Brain microvascular endothelial cell (primary cell): ENCODE measurements around the gene INTS6L.

ENCODE experiments used
- DNase-seq: peaks from one replicate; pipeline ENCODE4 v3.0.0-alpha.2; 2020
- H3K27ac ChIP-seq: fragments of 250-450 bp; sonication (Bioruptor Pico); 2 replicates; pipeline ENCODE4 v1.5.1; 2020; ENCODE audit warnings: mild to moderate bottlenecking, moderate library complexity
- H3K27me3 ChIP-seq: fragments of 250-450 bp; sonication (Bioruptor Pico); replicated peaks from 2 replicates; pipeline ENCODE4 v1.5.1; 2020; ENCODE audit warnings: mild to moderate bottlenecking
- H3K36me3 ChIP-seq: fragments of 250-450 bp; sonication (Bioruptor Pico); replicated peaks from 2 replicates; pipeline ENCODE4 v1.5.1; 2020; ENCODE audit warnings: mild to moderate bottlenecking
- H3K4me3 ChIP-seq: 2 replicates; pipeline ENCODE4 v1.5.1; 2011; ENCODE audit warnings: low read depth, mild to moderate bottlenecking, control low read depth, low read length, moderate library complexity
- CTCF ChIP-seq: IDR thresholded peaks from 2 replicates; pipeline ENCODE4 v1.5.1; 2011; ENCODE audit warnings: low read depth, mild to moderate bottlenecking, moderate library complexity, low read length, control low read depth, inconsistent platforms; ENCODE audit errors: missing control alignments
- in situ Hi-C: cut with HindIII; loops from 2 replicates; pipeline ENCODE4 v1.10.0; 2017; ENCODE audit warnings: low sequenced_read_pairs, low pct_ligation_motif_present

INTS6L gene

GRCh38 chrX:135505351-135505750 lies 15.1 kb upstream of the INTS6L start:
- no peak overlapping the region for H3K27ac ChIP-seq
- in situ Hi-C loops, result no loop called here
- H3K36me3 ChIP-seq, result no peaks in the 10 kb centered on the region
- TF ChIP-seq CTCF, result no peak
- DNase-seq, result no peak
- H3K27me3 ChIP-seq, result no peaks in the 10 kb centered on the region
- H3K4me3 ChIP-seq, result no peak overlapping the region

DNA sequence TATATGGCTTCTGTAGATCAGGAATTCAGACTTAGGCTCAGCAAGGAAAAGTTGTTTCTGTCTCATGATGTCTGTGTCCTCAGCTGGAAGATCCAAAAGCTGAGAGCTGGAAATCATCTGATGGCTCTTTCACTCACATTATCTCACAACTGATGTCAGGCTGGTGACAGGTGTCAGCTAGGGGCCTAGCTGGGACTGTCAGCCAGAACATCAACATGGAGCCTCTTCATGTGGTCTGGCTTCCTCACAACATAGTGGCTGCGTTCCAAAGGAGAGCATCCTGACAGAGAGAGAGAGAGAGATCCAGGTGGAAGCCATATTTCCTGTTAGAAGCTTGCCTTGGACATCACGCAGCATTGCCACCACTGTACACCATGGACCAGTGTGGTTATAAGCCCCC lies 10.6 kb upstream of the INTS6L start:
- Histone ChIP-seq H3K27ac (no peak overlapping the region), H3K27me3 (no peaks in the 10 kb centered on the region), H3K4me3 (no peak overlapping the region), H3K36me3 (no peaks in the 10 kb centered on the region)
- in situ Hi-C loops, result no loop called here
- no peak for DNase-seq
- TF ChIP-seq CTCF, result no peak

GRCh38 chrX:135512508-135513129 lies 7.8 kb upstream of the INTS6L start:
- no peak for DNase-seq
- Histone ChIP-seq H3K36me3 (no peaks in the 10 kb centered on the region), H3K4me3 (no peak overlapping the region), H3K27me3 (no peaks in the 10 kb centered on the region), H3K27ac (no peak overlapping the region)
- in situ Hi-C loops, result no loop called here
- TF ChIP-seq CTCF, result no peak

- H3K4me3 ChIP-seq, result no peak overlapping the region
- no peak for DNase-seq
- no peaks in the 10 kb centered on the region for H3K27me3 ChIP-seq
- in situ Hi-C loops, result no loop called here
- H3K27ac ChIP-seq, result no peak overlapping the region
- TF ChIP-seq CTCF, result no peak
- no peaks in the 10 kb centered on the region for H3K36me3 ChIP-seq
Measured at GRCh38 chrX:135513130-135513515, 7.3 kb upstream of the INTS6L start.

GRCh38 chrX:135516376-135516775 lies 4.1 kb upstream of the INTS6L start:
- Histone ChIP-seq H3K4me3 (no peak overlapping the region), H3K27me3 (no peaks in the 10 kb centered on the region), H3K27ac (no peak overlapping the region), H3K36me3 (no peaks in the 10 kb centered on the region)
- in situ Hi-C loops, result no loop called here
- no peak for DNase-seq
- peak; percentile 24 for TF ChIP-seq CTCF

DNA sequence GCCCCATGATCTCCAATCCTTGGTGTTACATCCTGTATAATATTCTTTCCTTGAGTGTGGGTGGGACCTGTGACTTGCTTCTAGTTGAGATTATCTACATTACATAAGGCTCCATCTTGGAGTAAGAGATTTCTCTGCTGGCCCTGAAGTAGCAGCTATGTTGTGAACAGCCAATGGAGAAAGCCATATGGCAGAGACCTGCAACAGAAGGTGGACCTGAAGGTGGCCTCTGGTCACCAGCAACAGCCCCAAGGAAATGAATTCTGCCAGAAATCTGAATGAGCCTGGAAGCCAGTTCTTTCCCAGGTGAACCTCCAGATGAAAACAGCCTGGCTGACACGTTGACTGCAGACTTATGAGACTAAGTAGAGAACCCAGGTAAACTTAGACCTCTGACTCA lies 2.3 kb upstream of the INTS6L start:
- Histone ChIP-seq H3K27me3 (no peaks in the 10 kb centered on the region), H3K4me3 (no peak overlapping the region), H3K27ac (no peak overlapping the region), H3K36me3 (no peaks in the 10 kb centered on the region)
- DNase-seq, result no peak
- in situ Hi-C loops, result no loop called here
- no peak for TF ChIP-seq CTCF
